MM.1S (cell line): Measurements from ENCODE around the gene RASGRP1.

Experiments used
- DNase-seq: peaks from one replicate; pipeline ENCODE4 v3.0.0-alpha.2; 2015
- H2AFZ ChIP-seq: fragments of 300-600 bp; sonication (generic); 2 replicates; pipeline ENCODE4 v1.6.0; 2016; ENCODE audit warnings: antibody characterized with exemption, low read length
- H3F3A ChIP-seq: fragments of 300-600 bp; sonication (generic); 2 replicates; pipeline ENCODE4 v1.6.1; 2016; ENCODE audit warnings: mild to moderate bottlenecking, antibody characterized with exemption, low read length, moderate library complexity, mixed read lengths; ENCODE audit not compliant: insufficient read depth
- H3K27ac ChIP-seq: fragments of 300-600 bp; sonication (generic); 2 replicates; pipeline ENCODE4 v1.5.1; 2016; ENCODE audit warnings: mild to moderate bottlenecking, low read length
- H3K27me3 ChIP-seq: fragments of 300-600 bp; sonication (generic); replicated peaks from 2 replicates; pipeline ENCODE4 v1.6.0; 2016; ENCODE audit warnings: low read length; ENCODE audit not compliant: insufficient read depth
- H3K36me3 ChIP-seq: fragments of 300-600 bp; sonication (generic); replicated peaks from 2 replicates; pipeline ENCODE4 v1.6.1; 2016; ENCODE audit warnings: mild to moderate bottlenecking, low read length, mixed read lengths; ENCODE audit not compliant: insufficient read depth
- H3K4me1 ChIP-seq: fragments of 300-600 bp; sonication (generic); 2 replicates; pipeline ENCODE4 v1.6.1; 2016; ENCODE audit warnings: low read length, mixed read lengths
- H3K4me2 ChIP-seq: fragments of 300-600 bp; sonication (generic); 2 replicates; pipeline ENCODE4 v1.6.0; 2016; ENCODE audit warnings: low read depth, low read length
- H3K4me3 ChIP-seq: fragments of 300-600 bp; sonication (generic); 2 replicates; pipeline ENCODE4 v1.5.1; 2016; ENCODE audit warnings: low read length, mixed read lengths
- H3K79me2 ChIP-seq: fragments of 300-600 bp; sonication (generic); 2 replicates; pipeline ENCODE4 v1.6.1; 2016; ENCODE audit warnings: mixed run types, low read length, mixed read lengths
- H3K9ac ChIP-seq: fragments of 300-600 bp; sonication (generic); 2 replicates; pipeline ENCODE4 v1.6.1; 2016; ENCODE audit warnings: low read length, mixed read lengths
- H3K9me2 ChIP-seq: fragments of 300-600 bp; sonication (generic); replicated peaks from 2 replicates; pipeline ENCODE4 v1.6.1; 2016; ENCODE audit warnings: mild to moderate bottlenecking, low read length, mixed read lengths; ENCODE audit not compliant: insufficient read depth
- H3K9me3 ChIP-seq: fragments of 300-600 bp; sonication (generic); replicated peaks from 2 replicates; pipeline ENCODE4 v1.6.1; 2016; ENCODE audit warnings: mild to moderate bottlenecking, low read length, mixed read lengths; ENCODE audit not compliant: insufficient read depth
- H4K20me1 ChIP-seq: fragments of 300-600 bp; sonication (generic); 2 replicates; pipeline ENCODE4 v1.6.1; 2016; ENCODE audit warnings: mild to moderate bottlenecking, low read length, moderate library complexity, mixed read lengths; ENCODE audit not compliant: insufficient read depth
- CTCF ChIP-seq: fragments of 300-600 bp; sonication (generic); IDR thresholded peaks from 2 replicates; pipeline ENCODE4 v1.5.1; 2016; ENCODE audit warnings: antibody characterized with exemption, low read length, mixed read lengths
- EZH2 ChIP-seq: fragments of 300-600 bp; sonication (generic); optimal IDR thresholded peaks from 2 replicates; pipeline ENCODE3; 2017; ENCODE audit warnings: low read depth, mild to moderate bottlenecking, antibody characterized with exemption, low read length, mixed read lengths
- EZH2phosphoT487 ChIP-seq: fragments of 300-600 bp; sonication (generic); IDR thresholded peaks from 2 replicates; pipeline ENCODE4 v1.6.1; 2018; ENCODE audit warnings: antibody characterized with exemption, low read length

RASGRP1 gene

GRCh38 chr15:38563723-38564519, 693 bp downstream of the RASGRP1 start:
- peak overlapping the region; percentile 47 for H2AFZ ChIP-seq
- TF ChIP-seq EZH2: no peak
- TF ChIP-seq CTCF: peak; percentile 92
- no peak for TF ChIP-seq EZH2phosphoT487
- peaks cover 11% of the 10 kb centered on the region; the same call in 1 of the 2 replicates for H3K4me1 ChIP-seq
- peak overlapping the region; percentile 76 for H3K4me2 ChIP-seq
- no peaks in the 10 kb centered on the region for H3K9me2 ChIP-seq
- no peaks in the 10 kb centered on the region for H3K36me3 ChIP-seq
- H3K27me3 ChIP-seq: no peaks in the 10 kb centered on the region
- peak overlapping the region; percentile 71 for H3K4me3 ChIP-seq
- no peak overlapping the region for H3K27ac ChIP-seq
- H3K79me2 ChIP-seq: no peaks in the 10 kb centered on the region
- no peaks in the 10 kb centered on the region for H4K20me1 ChIP-seq
- peak overlapping the region; percentile 32; the same call in 1 of the 2 replicates for H3K9ac ChIP-seq
- H3F3A ChIP-seq: 0 out of 2 replicates have a peak, but pooled peaks cover 2% of the 10 kb centered on the region
- DNase-seq: peak; percentile 70
- H3K9me3 ChIP-seq: no peaks in the 10 kb centered on the region

DNA sequence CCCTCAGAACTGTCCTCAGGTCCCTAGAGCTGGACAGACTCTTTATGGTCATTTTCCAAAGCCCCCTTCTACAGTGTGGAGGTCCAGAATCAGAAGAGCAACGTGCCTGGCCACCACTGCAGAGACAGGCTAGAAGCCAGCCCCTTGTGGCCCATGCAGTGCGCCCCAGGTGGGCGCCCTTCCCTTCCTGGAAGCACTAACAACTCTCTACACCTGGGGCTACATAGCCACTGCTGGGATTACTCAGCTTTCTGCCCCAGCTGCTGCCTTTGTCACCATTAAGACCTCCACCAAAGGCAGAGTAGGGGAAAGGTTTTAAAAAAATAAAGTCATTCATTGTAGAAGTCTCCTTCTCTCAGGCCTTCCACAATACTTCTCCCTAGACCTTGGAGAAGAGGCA, 2.3 kb downstream of the RASGRP1 start:
- Histone ChIP-seq H3K4me1 (peaks cover 11% of the 10 kb centered on the region; the same call in 1 of the 2 replicates), H3K36me3 (no peaks in the 10 kb centered on the region), H3K4me2 (no peak overlapping the region), H3K9me3 (no peaks in the 10 kb centered on the region), H3K9ac (no peak overlapping the region), H3K79me2 (no peaks in the 10 kb centered on the region), H4K20me1 (no peaks in the 10 kb centered on the region), H3K9me2 (no peaks in the 10 kb centered on the region), H3K27ac (no peak overlapping the region), H2AFZ (no peak overlapping the region), H3K4me3 (no peak overlapping the region), H3F3A (0 out of 2 replicates have a peak, but pooled peaks cover 2% of the 10 kb centered on the region), H3K27me3 (no peaks in the 10 kb centered on the region)
- TF ChIP-seq EZH2 (no peak), CTCF (no peak), EZH2phosphoT487 (no peak)
- DNase-seq: no peak

GRCh38 chr15:38560456-38560926, 4.1 kb downstream of the RASGRP1 start:
- Histone ChIP-seq H3K4me2 (no peak overlapping the region), H3K4me1 (no peaks in the 10 kb centered on the region), H3K9me2 (no peaks in the 10 kb centered on the region), H3K79me2 (no peaks in the 10 kb centered on the region), H2AFZ (no peak overlapping the region), H3K9ac (no peak overlapping the region), H3K36me3 (no peaks in the 10 kb centered on the region), H3K27ac (no peak overlapping the region), H3F3A (no peaks in the 10 kb centered on the region), H3K4me3 (no peak overlapping the region), H4K20me1 (no peaks in the 10 kb centered on the region), H3K9me3 (no peaks in the 10 kb centered on the region), H3K27me3 (no peaks in the 10 kb centered on the region)
- DNase-seq: no peak
- no peak for TF ChIP-seq EZH2
- no peak for TF ChIP-seq CTCF
- no peak for TF ChIP-seq EZH2phosphoT487
